GM12878 (cell line): ENCODE measurements around the gene ADCK1. TPM values are rescaled to one million over a fixed set of nuclear protein-coding genes. Genes with fewer than 3 reads are reported as not detected.

Source experiments
- ATAC-seq: fragments of 200-7000 bp; cut with Tn5 transposase; 3 replicates; pipeline ENCODE4 v1.9.1; 2020; ENCODE audit warnings: mild to moderate bottlenecking, moderate library complexity
- BruUV-seq: library from RNA; stranded (reverse); fragments of 400-500 nt; replicated peaks from 2 replicates; lab custom pipeline; 2021; lab: Mats Ljungman, UMichigan
- CTCF ChIA-PET: fragments of 300-600 bp; sonication (Branson Sonifier 250); formaldehyde crosslinking; extraction: SDS; loops from one replicate; lab custom pipeline; 2021; ENCODE audit warnings: inconsistent platforms; lab: Yijun Ruan, JAX
- POLR2A ChIA-PET: fragments of 350-600 bp; formaldehyde crosslinking; extraction: SDS; loops from one replicate; lab custom pipeline; 2021; ENCODE audit warnings: inconsistent platforms; lab: Charles Lee
- RAD21 ChIA-PET: fragments of 300-600 bp; sonication (Branson Sonifier 250); formaldehyde crosslinking; loops from one replicate; lab custom pipeline; 2023; ENCODE audit warnings: antibody characterized with exemption; ENCODE audit not compliant: unreplicated experiment; lab: Charles Lee
- SMC1A ChIA-PET: fragments of 300-600 bp; sonication (Branson Sonifier 250); formaldehyde crosslinking; loops from one replicate; lab custom pipeline; 2023; ENCODE audit not compliant: unreplicated experiment, uncharacterized antibody; lab: Charles Lee
- DNase-seq: peaks from one replicate; pipeline ENCODE4 v3.0.0-alpha.2; 2011; ENCODE audit warnings: low read depth, low spot score
- FAIRE-seq: peaks from 3 replicates; lab custom pipeline; 2011; peaks lifted over from hg19 to GRCh38; lab: Jason Lieb, UNC
- H2AFZ ChIP-seq: 2 replicates; pipeline ENCODE4 v1.6.0; 2011; ENCODE audit warnings: low read depth, low read length, control low read depth; ENCODE audit not compliant: control insufficient read depth
- H3K27ac ChIP-seq: 2 replicates; pipeline ENCODE4 v1.5.1; 2011; ENCODE audit warnings: control low read depth; ENCODE audit not compliant: control insufficient read depth, insufficient read depth
- H3K27me3 ChIP-seq, 2 experiments: replicated peaks in 1 of 2; 2 replicates each; pipeline versions ENCODE4 v1.6.0 to v1.6.1; 2011; ENCODE audit warnings: low read length in 1 of 2; ENCODE audit not compliant: control insufficient read depth in 2 of 2, insufficient read depth in 2 of 2
- H3K36me3 ChIP-seq, 2 experiments: 2 replicates each; pipeline ENCODE4 v1.5.1; 2011; ENCODE audit warnings: low read length in 1 of 2; ENCODE audit not compliant: control insufficient read depth in 2 of 2, insufficient read depth in 2 of 2
- H3K4me1 ChIP-seq: 2 replicates; pipeline ENCODE4 v1.6.1; 2011; ENCODE audit warnings: mild to moderate bottlenecking, low read length, moderate library complexity, mixed read lengths; ENCODE audit not compliant: control insufficient read depth, insufficient read depth
- H3K4me2 ChIP-seq: 2 replicates; pipeline ENCODE4 v1.6.0; 2011; ENCODE audit warnings: control low read depth; ENCODE audit not compliant: control insufficient read depth, insufficient read depth
- H3K4me3 ChIP-seq: fragments of 200-600 bp; sonication (generic); 2 replicates; pipeline ENCODE4 v1.5.1; 2016
- H3K79me2 ChIP-seq: 2 replicates; pipeline ENCODE4 v1.6.0; 2011; ENCODE audit warnings: low read length; ENCODE audit not compliant: control insufficient read depth, insufficient read depth
- H3K9ac ChIP-seq: 2 replicates; pipeline ENCODE4 v1.8.0; 2011; ENCODE audit warnings: low read length, control low read depth, mixed read lengths; ENCODE audit not compliant: control insufficient read depth, insufficient read depth
- H3K9me3 ChIP-seq: replicated peaks from 3 replicates; pipeline ENCODE4 v1.5.1; 2011; ENCODE audit warnings: mild to moderate bottlenecking, low read length; ENCODE audit not compliant: control insufficient read depth, insufficient read depth
- H4K20me1 ChIP-seq: 2 replicates; pipeline ENCODE4 v1.6.0; 2011; ENCODE audit not compliant: control insufficient read depth, insufficient read depth
- ASH2L ChIP-seq: fragments of 300-600, 200-600 bp; sonication (generic); IDR thresholded peaks from 2 replicates; pipeline ENCODE4 v1.6.1; 2017; ENCODE audit warnings: low read depth, mild to moderate bottlenecking, borderline replicate concordance
- BRCA1 ChIP-seq: IDR thresholded peaks from 2 replicates; pipeline ENCODE4 v1.6.1; 2011; ENCODE audit warnings: low read depth, low read length, improper control_type of control experiment
- CUX1 ChIP-seq: IDR thresholded peaks from 2 replicates; pipeline ENCODE4 v1.6.1; 2012; ENCODE audit warnings: improper control_type of control experiment, low read depth, low read length; ENCODE audit not compliant: insufficient replicate concordance
- DPF2 ChIP-seq: fragments of 450-650 bp; IDR thresholded peaks from 2 replicates; pipeline ENCODE4 v1.6.1; 2017; ENCODE audit warnings: mild to moderate bottlenecking
- GATAD2B ChIP-seq: fragments of 450-650 bp; conservative IDR thresholded peaks from 2 replicates; pipeline ENCODE4 v1.6.1; 2017; ENCODE audit warnings: low read depth, mild to moderate bottlenecking, moderate library complexity
- HDAC2 ChIP-seq: fragments of 200-600 bp; sonication (generic); IDR thresholded peaks from 2 replicates; pipeline ENCODE4 v1.6.1; 2017
- LARP7 ChIP-seq: fragments of 450-650 bp; IDR thresholded peaks from 2 replicates; pipeline ENCODE4 v1.6.1; 2017; ENCODE audit warnings: mild to moderate bottlenecking
- RBBP5 ChIP-seq: fragments of 200-600 bp; sonication (generic); conservative IDR thresholded peaks from 2 replicates; pipeline ENCODE4 v1.6.1; 2016
- RUNX3 ChIP-seq: IDR thresholded peaks from 2 replicates; pipeline ENCODE4 v1.6.1; 2012; ENCODE audit warnings: low read length, inconsistent platforms
- SIX5 ChIP-seq: IDR thresholded peaks from 2 replicates; pipeline ENCODE4 v1.6.1; 2011; ENCODE audit warnings: mild to moderate bottlenecking, low read depth, low read length, moderate library complexity; ENCODE audit not compliant: severe bottlenecking
- USF1 ChIP-seq: IDR thresholded peaks from 2 replicates; pipeline ENCODE4 v1.6.1; 2011; ENCODE audit warnings: borderline replicate concordance, low read depth, mild to moderate bottlenecking, moderate library complexity, mixed read lengths, low read length; ENCODE audit not compliant: insufficient read depth; ENCODE audit errors: extremely low read length
- ZBTB40 ChIP-seq: fragments of 450-650 bp; IDR thresholded peaks from 2 replicates; pipeline ENCODE4 v1.6.1; 2016; ENCODE audit warnings: mild to moderate bottlenecking, moderate library complexity, borderline replicate concordance
- ZSCAN29 ChIP-seq: fragments of 450-650 bp; IDR thresholded peaks from 2 replicates; pipeline ENCODE4 v1.6.1; 2017; ENCODE audit warnings: mild to moderate bottlenecking, moderate library complexity
- WGBS: methylation state at CpG from one replicate; pipeline ENCODE4 v1.1.6; 2016; ENCODE audit warnings: low lambda C conversion rate; ENCODE audit not compliant: insufficient replicate concordance, insufficient coverage; ENCODE audit errors: missing lambda C conversion rate; 5-methylcytosine and 5-hydroxymethylcytosine counted together
- in situ Hi-C: fragments of 300-500 bp; cut with MboI; formaldehyde crosslinking; loops from 9 replicates; pipeline ENCODE4 v1.14.3; 2018; ENCODE audit warnings: mixed read lengths
- intact Hi-C: fragments of 100-400 bp; cut with micrococcal nuclease; formaldehyde crosslinking; loops from one replicate; pipeline ENCODE4 v1.14.2; 2022; ENCODE audit not compliant: unreplicated experiment
- polyA plus RNA-seq, 11 experiments: library from polyadenylated mRNA; depleted of rRNA in 4 of 11; unstranded in 6 of 11; stranded (reverse) in 5 of 11; fragments of >200 nt; fragmentation: Nextera tagmentation in 4 of 11; fragmentation: Illumina TruSeq in 1 of 11; extraction: Ambion mirVana in 4 of 11; extraction: Trizol in 1 of 11; gene quantifications; 1 replicate in 1 of 11; 2 replicates in 10 of 11; pipeline versions ENCODE4 v1.2.1 to v1.2.3, GENCODE V29; 2011 to 2016; ENCODE audit warnings: inconsistent platforms in 2 of 11, missing spikeins in 2 of 11, low read depth in 1 of 11
- total RNA-seq, 4 experiments: library from RNA; depleted of rRNA in 3 of 4; stranded (reverse); fragments of >200 nt in 3 of 4; fragmentation: Illumina TruSeq in 1 of 4; extraction: Trizol in 1 of 4; gene quantifications; 2 replicates each; pipeline versions ENCODE4 v1.2.1 to v1.2.3, GENCODE V29; 2013 to 2021

The ADCK1 gene
- total and polyA plus RNA-seq, 10 of the 15 experiments (the other 5 are each of a cell fraction or from before 2014, with no cell fraction given), result 3.3 to 8.5 (median 5.1) TPM

GRCh38 chr14:77886010-77886409, 86.1 kb downstream of the ADCK1 start:
- no peaks in the 10 kb centered on the region for H3K9me3 ChIP-seq
- no peak for DNase-seq
- BruUV-seq, result no TSS peak
- ATAC-seq, result no peak
- H2AFZ ChIP-seq, result no peak overlapping the region
- H3K27me3 ChIP-seq, result no peaks in the 10 kb centered on the region
- no peak for TF ChIP-seq SIX5
- TF ChIP-seq ASH2L, result no peak
- no peak for TF ChIP-seq CUX1
- no peak for TF ChIP-seq RUNX3
- no peak for TF ChIP-seq HDAC2
- no peak for TF ChIP-seq GATAD2B
- no peak for TF ChIP-seq ZSCAN29
- TF ChIP-seq BRCA1, result no peak
- no peak for TF ChIP-seq ZBTB40
- TF ChIP-seq RBBP5, result no peak
- no peak for TF ChIP-seq DPF2
- no peak for TF ChIP-seq USF1
- TF ChIP-seq LARP7, result no peak
- in situ Hi-C loops, result no loop called here
- no peak overlapping the region for H3K4me3 ChIP-seq
- no peak for FAIRE-seq
- intact Hi-C loops, result no loop called here
- no peak overlapping the region for H3K9ac ChIP-seq
- H4K20me1 ChIP-seq, result no peaks in the 10 kb centered on the region
- H3K36me3 ChIP-seq, result no peaks in the 10 kb centered on the region; a peak in 1 of 4 replicates
- POLR2A ChIA-PET, result no interaction called here
- no peaks in the 10 kb centered on the region for H3K4me1 ChIP-seq
- H3K4me2 ChIP-seq, result no peak overlapping the region
- RAD21 ChIA-PET, result no interaction called here
- no peaks in the 10 kb centered on the region for H3K79me2 ChIP-seq
- CTCF ChIA-PET, result no interaction called here
- H3K27ac ChIP-seq, result no peak overlapping the region
- SMC1A ChIA-PET, result no interaction called here
- WGBS, result 45% methylated on average over 3 of the region's 3 CpGs
